ENCODE measurements around the gene NEGR1.

DNA sequence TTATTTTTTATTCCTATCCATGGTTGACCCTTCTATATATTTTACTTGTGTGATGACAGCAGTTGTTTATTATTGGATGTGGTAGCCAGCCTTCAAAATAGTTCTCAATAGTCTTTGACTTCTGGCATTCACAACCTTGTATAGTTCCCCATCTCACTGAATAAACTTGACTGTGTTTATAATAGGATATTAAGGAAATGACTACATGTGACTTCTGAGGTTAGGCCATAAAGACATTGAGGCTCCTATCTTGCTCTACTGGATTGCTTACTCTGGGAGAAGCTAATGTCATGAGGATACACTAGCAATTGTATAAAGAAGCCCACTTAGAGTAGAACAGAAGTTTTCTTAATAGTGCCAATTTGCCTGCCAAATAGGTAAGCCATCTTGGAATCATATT, 231.8 kb downstream of the NEGR1 start:
- TF ChIP-seq CTCF (IDR thresholded peaks at IDR 0.05) (no peak), POLR2A (IDR thresholded peaks at IDR 0.05) (no peak)

All from testis (tissue), 2 donors.